Fibroblast of upper back skin (primary cell): ENCODE results near the gene TMEM98.
"Not testable (repeated sequence)": the region's sequence is repeated elsewhere in the genome, so short reads cannot be mapped to it uniquely, and the experiment has no call there.

Experiments
- DNase-seq: peaks from one replicate; pipeline ENCODE4 v3.0.0-alpha.2; 2013

Gene TMEM98, protein sequence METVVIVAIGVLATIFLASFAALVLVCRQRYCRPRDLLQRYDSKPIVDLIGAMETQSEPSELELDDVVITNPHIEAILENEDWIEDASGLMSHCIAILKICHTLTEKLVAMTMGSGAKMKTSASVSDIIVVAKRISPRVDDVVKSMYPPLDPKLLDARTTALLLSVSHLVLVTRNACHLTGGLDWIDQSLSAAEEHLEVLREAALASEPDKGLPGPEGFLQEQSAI

DNA sequence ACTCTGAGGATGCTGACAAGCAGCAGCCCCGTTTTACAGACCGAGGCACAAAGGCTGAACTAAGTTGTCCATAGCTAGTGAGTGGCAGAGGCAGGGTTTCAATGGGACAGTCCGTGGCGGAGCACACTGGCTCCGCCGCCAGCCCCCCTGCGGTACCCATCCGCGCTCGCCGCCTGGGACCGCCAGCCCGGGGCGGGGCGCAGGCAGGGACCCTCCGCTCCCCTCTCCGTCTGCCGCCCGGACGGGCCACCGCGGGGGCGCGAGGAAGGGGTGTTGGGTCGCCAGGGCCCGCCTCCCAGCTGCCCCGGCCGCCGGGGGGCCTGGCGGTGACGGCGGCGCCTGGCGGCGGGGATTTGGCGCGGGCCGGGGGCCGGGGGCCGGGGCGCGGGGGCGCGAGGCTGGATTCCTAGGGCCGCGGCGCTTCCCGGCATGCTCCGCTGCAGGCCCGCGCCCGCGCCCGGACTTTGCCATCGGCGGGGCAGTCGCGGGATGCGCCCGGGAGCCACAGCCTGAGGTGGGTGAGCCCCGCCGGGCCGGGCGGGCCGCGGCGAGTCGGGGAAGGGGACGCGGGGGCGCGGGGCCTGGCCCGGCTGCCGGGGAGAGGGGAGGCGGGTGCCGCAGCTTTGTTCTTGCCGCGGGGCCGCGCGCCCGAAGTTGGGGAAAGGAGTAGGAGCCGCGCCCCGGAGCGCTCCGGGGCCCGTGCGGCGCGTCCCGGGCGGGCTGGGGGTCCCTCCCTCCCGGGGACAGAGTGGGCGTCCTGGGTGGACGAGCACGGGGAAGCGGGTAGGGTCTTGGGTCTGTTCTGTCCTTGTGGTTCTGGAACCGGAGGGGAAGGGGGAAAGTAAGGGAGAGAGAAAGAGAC, at the start of gene TMEM98:
Gene TMEM98 (plus strand): TSS at position 430 of the 862 bp plus-strand sequence. CDS start 3,376 bp downstream, outside the sequence.
- peak; percentile 17 for DNase-seq

DNA sequence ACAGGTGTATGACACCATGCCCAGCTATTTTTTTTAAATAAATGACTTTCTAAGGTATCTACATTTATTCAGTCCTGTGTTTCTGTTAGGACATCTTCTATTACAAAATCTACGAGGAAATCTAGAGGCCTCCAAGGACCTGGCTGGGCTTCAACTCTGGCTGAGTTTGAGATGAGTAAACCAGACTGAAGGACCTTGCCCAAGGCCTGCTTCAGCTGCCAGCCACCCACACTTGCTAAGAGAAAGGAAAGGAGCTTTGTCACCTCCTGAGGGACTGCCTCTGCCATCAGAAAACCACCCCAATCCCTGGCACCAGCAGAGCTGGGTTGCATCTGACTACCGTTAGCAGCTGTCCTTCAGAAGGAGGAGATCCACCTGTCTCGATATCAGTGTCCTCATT, 49.7 kb upstream of the TMEM98 start:
- peak; percentile 24 for DNase-seq

DNA sequence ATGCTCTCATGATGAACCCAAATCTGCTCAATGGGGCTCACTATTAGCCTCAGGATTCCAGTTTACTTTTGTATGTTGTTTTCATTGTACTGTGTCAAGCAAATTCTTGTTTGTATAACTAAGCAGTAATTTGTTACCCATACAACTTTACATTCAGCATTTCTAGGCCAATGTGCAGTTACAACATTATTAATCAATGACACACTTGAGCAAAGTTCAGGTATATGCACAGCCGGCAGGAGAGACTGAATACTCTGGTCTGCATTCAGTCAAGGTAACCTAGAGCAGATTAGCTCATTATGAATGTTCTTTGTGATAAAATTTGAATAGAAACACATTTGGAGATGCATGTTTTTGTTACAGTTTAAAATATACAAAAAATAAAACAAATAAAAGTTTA, 48.8 kb upstream of the TMEM98 start:
- no peak for DNase-seq

DNA sequence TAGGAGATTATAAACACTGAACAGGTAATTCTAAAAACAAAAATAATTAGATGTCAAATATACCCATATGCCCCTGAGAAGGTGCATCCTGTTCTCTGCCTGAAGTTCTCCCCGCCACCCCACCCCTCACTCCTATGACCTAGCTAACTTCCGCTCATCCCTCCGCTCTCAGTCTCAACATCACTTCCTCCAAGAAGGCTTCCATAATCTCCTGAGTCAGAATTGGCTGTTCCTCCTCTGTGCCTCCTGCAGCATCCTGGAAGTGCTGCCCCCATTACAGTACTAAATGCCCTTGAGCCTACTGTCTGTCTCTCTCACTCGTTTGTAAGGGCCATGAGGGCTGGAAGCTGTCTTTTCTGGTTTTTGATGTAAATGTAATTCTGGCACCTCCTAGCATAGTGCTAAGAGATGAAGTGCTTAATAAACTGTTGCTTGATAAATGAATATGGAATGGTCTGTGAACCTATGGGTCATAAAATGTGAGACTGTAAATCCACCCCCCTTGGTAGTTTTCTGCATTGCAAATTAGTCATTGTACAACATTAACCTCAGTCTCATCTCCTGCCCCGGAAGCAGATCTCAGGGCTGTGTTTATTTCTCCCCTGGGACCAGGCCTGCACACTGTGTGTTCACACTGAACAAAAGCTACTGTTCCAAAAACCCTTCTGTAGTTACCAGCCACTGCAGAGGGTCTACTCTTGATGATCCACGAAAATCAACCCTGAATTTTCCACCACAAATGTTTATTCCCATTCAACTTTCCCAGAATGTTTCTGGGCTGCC, 47.1 kb upstream of the TMEM98 start:
- no peak for DNase-seq

DNA sequence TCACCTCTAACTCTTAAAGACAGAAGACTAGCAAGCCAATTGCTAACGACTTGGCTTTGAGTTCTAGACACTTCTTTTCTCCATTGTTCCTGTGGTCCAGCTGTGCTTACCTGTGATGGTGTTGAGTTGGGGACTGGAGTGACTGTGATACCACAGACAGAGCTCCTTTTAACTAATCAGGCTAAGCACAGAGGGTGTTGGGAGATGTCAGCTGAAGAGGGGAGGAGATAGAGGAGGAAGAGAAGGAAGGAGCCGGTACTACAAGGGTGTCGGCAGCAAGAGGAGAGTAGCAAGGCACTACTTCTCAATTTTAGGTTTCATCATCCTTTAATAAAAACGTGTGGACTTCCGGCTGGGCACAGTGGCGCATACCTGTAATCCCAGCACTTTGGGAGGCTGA, 45.9 kb upstream of the TMEM98 start:
- DNase-seq = no peak

DNA sequence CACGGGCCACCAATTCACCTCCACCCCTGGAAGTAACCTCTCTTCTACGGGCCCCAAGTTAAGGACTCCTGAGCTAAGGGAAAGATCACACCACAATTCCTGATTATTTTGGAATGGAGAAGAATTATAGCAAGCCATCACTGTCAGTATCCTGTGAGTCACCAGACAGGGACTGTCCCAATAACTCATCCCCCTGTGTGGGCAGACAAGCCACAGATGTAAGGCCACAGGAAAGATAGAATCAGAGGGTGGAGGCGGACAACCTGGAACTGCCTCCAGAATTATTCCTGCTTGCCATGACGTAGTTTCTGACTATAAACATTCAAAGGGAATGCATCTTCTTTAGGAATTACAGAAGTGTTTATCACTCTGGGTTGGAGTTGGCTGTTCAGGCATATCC, 45.2 kb upstream of the TMEM98 start:
- DNase-seq = peak; percentile 14

DNA sequence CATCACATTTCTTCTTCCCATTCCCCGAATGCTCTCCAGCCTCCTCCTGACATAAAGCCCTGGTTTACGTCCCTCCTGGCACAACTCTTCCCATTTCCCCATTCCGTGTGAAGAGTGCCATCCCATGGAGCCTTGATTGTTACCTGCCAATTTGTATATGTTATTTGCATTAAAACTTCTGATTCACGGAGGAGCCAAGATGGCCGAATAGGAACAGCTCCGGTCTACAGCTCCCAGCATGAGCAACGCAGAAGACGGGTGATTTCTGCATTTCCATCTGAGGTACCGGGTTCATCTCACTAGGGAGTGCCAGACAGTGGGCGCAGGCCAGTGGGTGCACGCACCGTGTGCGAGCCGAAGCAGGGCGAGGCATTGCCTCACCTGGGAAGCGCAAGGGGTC, 41.0 kb upstream of the TMEM98 start:
- not testable (repeated sequence) for DNase-seq

DNA sequence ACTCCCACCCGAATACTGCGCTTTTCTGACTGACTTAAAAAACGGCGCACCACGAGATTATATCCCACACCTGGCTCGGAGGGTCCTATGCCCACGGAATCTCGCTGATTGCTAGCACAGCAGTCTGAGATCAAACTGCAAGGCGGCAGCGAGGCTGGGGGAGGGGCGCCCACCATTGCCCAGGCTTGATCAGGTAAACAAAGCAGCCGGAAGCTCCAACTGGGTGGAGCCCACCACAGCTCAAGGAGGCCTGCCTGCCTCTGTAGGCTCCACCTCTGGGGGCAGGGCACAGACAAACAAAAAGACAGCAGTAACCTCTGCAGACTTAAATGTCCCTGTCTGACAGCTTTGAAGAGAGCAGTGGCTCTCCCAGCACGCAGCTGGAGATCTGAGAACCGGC, 40.5 kb upstream of the TMEM98 start:
- not testable (repeated sequence) for DNase-seq

DNA sequence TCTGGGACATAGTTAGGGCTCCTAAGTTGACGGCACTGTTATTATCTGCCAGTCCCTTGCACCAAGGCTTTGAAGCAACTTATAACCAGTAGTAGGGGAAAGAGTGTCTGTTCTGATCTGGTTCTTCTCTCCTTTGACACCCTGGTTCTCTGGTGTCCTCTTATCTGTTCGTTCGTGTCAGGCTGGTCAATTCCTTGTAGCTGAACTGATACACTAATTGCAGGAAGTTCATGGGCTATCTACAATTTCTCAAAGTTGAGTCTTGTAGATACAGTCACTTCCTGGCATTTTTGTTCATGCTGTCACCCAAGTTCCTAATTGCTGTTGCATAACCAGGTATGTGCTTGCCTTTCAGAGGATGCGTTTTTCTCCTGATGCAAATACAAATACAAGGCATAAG, 33.7 kb upstream of the TMEM98 start:
- DNase-seq = no peak

DNA sequence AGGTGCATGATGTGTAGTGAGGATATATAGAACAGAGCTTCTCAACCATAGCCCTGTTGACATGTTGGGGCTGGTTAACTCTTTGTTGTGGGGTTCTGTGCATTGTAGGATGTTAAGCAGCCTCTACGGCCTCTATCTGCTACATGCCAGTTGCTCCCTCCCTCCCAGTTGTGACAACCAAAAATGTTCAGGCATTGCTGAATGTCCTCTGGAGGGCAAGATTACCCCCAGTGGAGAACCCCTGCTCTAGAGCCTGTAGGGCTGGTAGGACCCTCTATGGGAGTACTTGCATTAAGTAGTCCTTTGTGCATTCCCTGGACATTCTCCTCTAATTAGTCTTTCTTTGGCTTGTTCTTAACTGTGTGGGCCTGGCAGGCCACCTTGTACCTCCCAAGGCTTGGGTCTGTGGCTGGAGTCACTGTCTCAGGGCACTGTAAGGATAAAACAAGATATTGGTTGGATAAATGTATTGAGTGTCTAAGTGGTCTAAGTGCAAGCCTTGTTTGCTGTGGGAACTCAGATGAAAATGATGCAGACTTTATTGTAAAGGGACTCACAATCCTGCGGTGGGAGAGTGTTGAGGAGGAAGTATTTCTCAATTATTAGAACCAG, 31.2 kb upstream of the TMEM98 start:
- DNase-seq = no peak

DNA sequence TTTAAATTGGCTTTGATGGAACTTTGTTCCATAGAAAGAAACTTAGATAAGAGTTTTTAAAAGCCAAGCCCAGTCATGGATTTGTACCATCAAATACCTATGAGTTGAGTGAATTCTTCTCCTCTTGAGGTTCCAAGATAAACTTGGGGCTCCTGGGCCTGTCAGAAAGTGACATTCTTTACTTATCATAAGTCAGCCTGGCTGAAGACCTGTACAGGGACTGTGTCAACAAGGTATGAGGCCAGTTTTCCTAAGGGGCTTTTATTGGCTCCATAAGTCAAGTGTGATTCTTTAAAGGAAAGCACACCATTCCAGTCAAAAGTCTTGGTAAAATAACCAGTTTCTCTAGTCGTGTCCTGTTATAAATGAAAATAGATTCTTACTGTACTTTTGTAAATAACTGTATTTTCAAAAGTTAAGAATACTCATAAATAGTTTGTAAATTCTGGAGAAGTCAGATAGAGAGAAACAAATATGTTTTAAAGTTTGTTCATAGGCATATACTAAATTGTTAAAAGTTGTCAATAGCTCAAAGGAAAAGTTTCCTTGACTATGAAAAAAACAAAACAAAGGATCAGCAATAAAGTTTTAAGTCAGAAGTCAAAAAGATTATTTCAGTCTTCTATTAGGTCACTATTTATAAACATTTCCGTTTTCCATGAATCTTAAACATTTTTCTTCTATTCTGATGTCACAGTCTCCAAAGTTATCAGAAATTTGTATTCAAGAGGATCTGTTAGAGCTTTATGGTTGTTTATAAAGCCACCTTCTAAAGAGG, 28.5 kb upstream of the TMEM98 start:
- no peak for DNase-seq

DNA sequence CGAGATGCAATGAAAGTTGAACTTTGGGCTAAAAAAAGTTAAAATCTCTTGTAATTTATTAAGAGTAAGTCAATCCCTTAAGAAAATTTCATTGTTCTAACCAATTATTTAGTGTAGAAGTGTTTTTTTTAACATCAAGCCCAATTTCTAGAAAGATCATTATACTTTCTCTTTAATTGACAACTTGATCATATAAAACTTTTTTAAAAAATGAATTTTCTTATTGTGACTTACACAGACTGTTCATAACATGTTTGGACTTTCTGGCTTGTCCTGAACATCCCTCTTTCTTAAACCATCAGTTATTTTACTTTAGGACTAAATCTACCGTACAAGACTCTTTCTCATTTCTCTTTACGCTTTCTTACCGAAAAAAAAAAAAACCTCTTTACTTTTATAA, 26.2 kb upstream of the TMEM98 start:
- DNase-seq = no peak

DNA sequence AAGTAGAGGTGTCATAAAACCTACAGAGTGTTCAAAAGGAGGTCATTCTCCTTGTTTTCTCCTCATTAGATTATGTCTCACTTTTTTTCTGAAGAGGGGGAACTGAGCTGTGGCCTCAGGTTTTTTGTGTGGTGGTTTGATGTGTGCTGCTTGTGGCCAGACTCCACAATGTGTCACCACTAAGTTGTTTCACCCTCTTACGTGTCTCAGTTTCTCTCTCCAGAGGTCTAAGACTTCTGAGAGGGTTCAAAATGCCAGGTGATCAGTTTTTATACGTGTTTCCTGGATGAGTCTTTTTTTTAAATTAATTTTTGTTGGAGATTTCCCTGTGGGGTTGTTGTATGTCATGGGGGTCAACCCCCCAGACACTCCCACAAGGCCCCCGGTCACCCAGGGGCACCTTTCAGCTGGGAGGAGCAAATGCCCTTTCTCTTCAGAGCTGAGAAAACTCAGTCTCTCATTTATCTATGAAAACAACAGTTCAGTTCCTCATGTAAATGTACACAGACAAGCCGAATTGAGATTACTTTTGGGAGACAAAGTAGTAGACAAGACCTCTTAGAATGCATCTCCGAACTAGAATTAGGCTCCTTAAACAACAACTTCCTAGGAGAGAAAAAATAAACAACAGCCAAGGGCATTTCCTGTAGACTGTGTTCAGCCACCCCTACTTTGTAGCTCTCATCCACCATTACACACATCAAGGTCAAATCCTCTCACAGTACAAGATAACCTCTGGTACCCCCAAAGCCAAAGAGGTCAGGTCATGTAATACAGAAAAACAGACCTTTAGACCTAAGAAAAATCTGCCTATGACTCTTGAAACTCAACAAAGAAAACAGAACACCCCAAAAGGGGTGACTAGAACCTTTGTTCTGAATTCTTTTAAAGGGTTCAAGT, 23.9 kb upstream of the TMEM98 start:
- DNase-seq = no peak

DNA sequence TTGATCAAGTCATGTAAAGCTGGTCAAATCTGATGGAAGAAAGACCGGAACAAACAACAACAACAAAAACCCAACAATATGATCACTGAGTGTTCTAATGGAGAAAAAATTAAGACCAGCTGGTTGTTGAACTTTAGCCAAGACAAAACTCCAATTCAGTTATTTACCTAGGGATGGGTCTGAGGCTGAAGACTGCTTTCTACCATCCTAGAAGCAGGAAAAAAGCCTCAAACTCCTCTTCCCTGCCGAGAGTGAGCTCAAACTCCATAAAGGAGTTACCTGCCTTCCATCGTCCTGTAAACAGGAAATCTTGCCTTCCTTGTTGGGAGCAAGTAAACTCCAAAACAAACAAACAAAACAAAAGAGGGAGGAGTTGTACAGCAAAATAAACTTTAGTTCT, 23.1 kb upstream of the TMEM98 start:
- DNase-seq = no peak

DNA sequence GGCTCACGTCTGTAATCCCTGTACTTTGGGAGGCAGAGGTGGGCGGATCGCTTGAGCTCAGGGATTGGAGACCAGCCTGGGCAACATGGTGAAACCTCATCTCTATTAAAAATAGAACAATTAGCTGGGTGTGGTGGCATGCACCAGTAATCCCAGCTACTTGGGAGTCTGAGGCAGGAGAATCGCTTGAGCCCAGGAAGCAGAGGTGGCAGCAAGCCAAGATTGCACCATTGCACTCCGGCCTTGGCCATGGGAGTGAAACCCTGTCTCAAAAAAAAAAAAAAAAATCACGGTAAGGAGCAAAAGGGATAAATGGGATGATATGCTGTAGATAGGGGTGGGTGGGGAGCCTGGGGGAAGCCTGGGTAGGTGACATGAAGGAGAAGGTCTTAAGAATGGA, 20.4 kb upstream of the TMEM98 start:
- DNase-seq = no peak

DNA sequence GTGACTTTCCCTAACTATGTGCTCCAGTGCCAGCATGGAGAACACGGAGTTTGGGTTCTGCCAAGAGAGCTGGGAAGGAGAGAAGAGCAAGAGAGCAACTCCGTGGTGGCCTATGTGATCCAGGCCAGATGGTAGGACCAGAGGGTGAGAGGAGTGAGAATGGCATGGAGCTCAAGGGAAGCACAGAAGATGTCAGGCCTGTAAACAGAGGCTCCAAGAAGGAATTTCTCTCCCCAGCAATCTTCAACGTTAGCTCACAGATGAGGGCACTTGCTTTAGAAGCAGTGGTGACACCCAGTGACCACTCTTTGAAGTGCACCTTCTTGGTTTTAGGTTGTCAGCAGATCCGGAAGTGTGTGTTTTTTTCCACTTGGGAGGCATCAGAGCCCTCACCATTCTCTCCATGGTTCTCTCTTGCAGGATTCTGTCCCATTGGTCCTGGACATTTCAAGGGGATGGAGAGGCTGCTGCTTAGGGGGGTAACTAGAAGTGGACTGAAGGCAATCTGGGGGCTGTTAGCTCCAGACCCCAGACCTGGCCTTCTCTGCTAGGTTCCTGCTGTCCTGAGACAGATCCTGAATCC, 18.1 kb upstream of the TMEM98 start:
- DNase-seq = peak; percentile 80

DNA sequence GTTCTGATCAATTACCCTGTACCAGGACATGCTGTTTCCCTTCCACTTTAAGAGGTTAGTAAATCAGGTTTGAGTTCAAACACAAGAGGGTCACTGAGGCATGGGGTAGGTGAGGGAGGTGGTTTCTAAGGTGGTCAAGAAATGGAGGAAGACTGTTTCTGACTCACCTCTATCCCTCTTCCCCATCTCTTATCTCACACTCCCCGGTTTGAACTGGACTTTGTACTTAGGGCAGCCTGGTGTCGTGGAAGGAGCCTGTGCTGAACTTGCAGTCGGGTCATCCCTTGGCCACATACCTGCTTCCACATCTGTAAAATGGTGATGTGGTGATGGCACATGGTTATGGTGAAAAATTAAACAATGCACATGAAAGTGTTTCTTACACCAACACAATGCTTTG, 17.2 kb upstream of the TMEM98 start:
- DNase-seq = no peak

DNA sequence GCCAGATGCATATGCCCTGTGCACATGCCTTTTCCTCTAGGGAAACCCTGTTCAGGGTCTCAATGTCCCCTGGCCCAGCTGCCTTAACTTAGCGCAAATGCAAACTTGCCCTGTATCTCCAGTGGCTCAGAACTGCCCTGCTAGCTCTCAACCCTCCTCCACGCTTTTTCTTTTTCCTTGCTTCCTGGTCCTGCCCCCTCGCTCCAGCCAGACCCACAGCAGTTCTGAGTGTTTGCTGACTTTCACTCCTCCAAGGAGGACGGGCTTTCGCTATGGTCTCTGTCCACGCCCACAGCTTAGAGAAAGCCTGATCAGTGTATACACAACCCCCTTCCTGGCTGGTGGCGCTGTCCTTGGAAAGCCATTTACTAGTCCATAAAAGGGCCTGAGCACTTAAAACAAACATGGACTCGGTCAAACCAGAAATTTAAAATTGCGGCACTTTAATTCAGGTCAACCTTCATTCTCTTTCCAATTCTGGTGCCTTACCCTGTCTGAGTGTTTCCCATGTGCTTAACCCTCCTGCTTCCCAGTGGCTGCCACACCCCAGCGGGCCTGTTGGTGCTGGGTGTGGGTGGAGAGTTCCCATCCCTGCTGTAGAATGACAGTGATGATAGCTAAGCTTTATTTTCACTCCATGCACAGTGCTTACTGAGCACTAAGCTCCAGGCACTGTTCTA, 15.6 kb upstream of the TMEM98 start:
- peak; percentile 61 for DNase-seq

DNA sequence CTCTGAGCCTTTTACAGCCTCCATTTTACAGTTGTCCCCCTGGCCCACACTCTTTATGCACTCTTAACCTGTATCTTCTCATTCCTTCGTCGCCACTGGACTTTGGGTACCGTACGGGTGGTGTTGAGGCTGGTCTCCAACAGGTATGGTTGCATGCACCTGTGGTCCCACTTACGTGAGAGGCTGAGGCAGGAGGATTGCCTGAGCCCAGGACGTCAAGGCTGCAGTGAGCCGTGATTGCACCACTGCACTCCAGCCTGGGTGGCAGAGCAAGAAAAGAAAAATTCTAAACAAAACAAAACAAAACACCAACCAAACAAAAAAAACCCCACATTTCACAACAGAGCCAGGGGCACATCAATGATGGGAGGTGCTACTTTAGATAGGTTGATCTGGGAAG, 14.4 kb upstream of the TMEM98 start:
- no peak for DNase-seq

DNA sequence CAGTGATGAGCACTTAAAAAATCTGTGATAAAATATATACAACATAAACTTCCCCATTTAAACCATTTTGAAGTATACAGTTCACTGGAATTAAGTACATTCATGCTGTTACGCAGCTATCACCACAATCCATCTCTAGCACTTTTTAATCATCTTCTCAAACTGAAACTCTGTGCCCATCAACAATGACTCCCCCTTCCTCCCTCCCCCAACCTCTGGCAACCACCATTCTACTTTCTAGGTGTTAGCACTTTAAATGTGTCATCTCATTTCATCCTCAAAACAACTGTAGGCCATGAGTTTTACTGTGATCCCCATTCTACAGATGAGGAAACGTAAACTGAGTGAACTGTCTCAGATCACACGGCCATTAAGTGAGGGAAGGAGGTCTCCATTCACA, 13.8 kb upstream of the TMEM98 start:
- no peak for DNase-seq
